GM12872 (cell line): ENCODE results near the gene ARHGEF1.

Source experiments
- CTCF ChIP-seq: IDR thresholded peaks from 3 replicates; pipeline ENCODE4 v1.5.1; 2011; ENCODE audit warnings: low read depth, mild to moderate bottlenecking, low read length, moderate library complexity; ENCODE audit not compliant: insufficient read depth

The ARHGEF1 gene

GRCh38 chr19:41882568-41883462 lies at the start of gene ARHGEF1:
Gene ARHGEF1, plus strand, starts transcription at chr19:41883184. Its CDS starts 4,899 bp downstream, at chr19:41888083.
- no peak for TF ChIP-seq CTCF

GRCh38 chr19:41837981-41838708 lies 44.8 kb upstream of the ARHGEF1 start:
- no peak for TF ChIP-seq CTCF

- TF ChIP-seq CTCF, result no peak
Measured at GRCh38 chr19:41839211-41839610, 43.8 kb upstream of the ARHGEF1 start.

- no peak for TF ChIP-seq CTCF
Measured at GRCh38 chr19:41843371-41843770, 39.6 kb upstream of the ARHGEF1 start.

- no peak for TF ChIP-seq CTCF
Measured at GRCh38 chr19:41844601-41845000, 38.4 kb upstream of the ARHGEF1 start, which contains the start of gene LYPD4. Gene LYPD4, minus strand, starts transcription at chr19:41844683. Its CDS starts 5,398 bp downstream, at chr19:41839285.

- TF ChIP-seq CTCF, result no peak
Measured at GRCh38 chr19:41845001-41845050, 38.2 kb upstream of the ARHGEF1 start, which contains the start of gene DMRTC2. Gene DMRTC2, plus strand, starts transcription at chr19:41845042. Its CDS starts 2,387 bp downstream, at chr19:41847429.

GRCh38 chr19:41845051-41845590 lies 37.9 kb upstream of the ARHGEF1 start:
- no peak for TF ChIP-seq CTCF
